Lower leg skin (tissue), 4 donors: Measurements from ENCODE around the gene TCEANC2. TPM values are rescaled to one million over a fixed set of nuclear protein-coding genes. Genes with fewer than 3 reads are reported as not detected.

Experiments
- DNase-seq, 2 donors: peaks; one replicate each; pipeline ENCODE4 v3.0.0-alpha.2; 2019; ENCODE audit warnings: low spot score in 2 of 2
- H3K4me3 ChIP-seq: fragments of 200-600 bp; sonication (generic); 2 replicates; pipeline ENCODE4 v1.5.1; 2017; ENCODE audit warnings: mild to moderate bottlenecking, low read depth; ENCODE audit not compliant: poor library complexity, severe bottlenecking
- CTCF ChIP-seq, 3 donors: fragments of 450-650 bp; IDR thresholded peaks; one replicate each; pipeline ENCODE4 v1.5.1; 2016; ENCODE audit warnings: antibody characterized with exemption in 3 of 3, mild to moderate bottlenecking in 3 of 3, moderate library complexity in 2 of 3
- POLR2A ChIP-seq, 2 donors: fragments of 450-650 bp; IDR thresholded peaks; one replicate each; pipeline ENCODE4 v1.6.1; 2016 to 2017; ENCODE audit warnings: antibody characterized with exemption in 2 of 2, mild to moderate bottlenecking in 1 of 2, moderate library complexity in 1 of 2
- WGBS, 2 donors: methylation state at CpG; one replicate each; pipeline ENCODE4 v1.1.5; 2018; 5-methylcytosine and 5-hydroxymethylcytosine counted together
- intact Hi-C: fragments of 100-400 bp; cut with DNase I; formaldehyde crosslinking; loops from one replicate; pipeline ENCODE4 v1.15.0; 2023; ENCODE audit warnings: low total_unique reads
- total RNA-seq, 4 donors: library from RNA; depleted of rRNA; stranded (reverse); fragments of >200 nt; gene quantifications; one replicate each; pipeline ENCODE4 v1.1.0, GENCODE V29; 2016

Gene TCEANC2
- total RNA-seq, 4 donors from 2014 or later, result 3.1 to 4.3 (median 3.8) TPM

- no peak for DNase-seq
- intact Hi-C loops, result no loop called here
- H3K4me3 ChIP-seq, result no peak overlapping the region
- WGBS, 2 donors, result 94% methylated on average over 16 to 17 of the region's 17 CpGs
- TF ChIP-seq POLR2A (IDR thresholded peaks at IDR 0.05) (no peak), CTCF (IDR thresholded peaks at IDR 0.05) (no peak)
Observed at GRCh38 chr1:54136269-54136896, 83.0 kb downstream of the TCEANC2 start.

GRCh38 chr1:54136963-54137533 lies 83.6 kb downstream of the TCEANC2 start:
- WGBS, 2 donors, result 72 to 74% methylated on average over 7 of the region's 7 CpGs
- DNase-seq, result no peak
- intact Hi-C loops, result no loop called here

GRCh38 chr1:54137534-54138061 lies 84.2 kb downstream of the TCEANC2 start:
- no peak for DNase-seq
- intact Hi-C loops, result no loop called here
- WGBS, 2 donors, result 39 to 50% methylated on average over 9 to 10 of the region's 10 CpGs
- no peak for TF ChIP-seq CTCF (IDR thresholded peaks at IDR 0.05)
- TF ChIP-seq POLR2A (IDR thresholded peaks at IDR 0.05), result no peak
- H3K4me3 ChIP-seq, result no peak overlapping the region

More at GRCh38 chr1:54136963-54137533, 83.6 kb downstream of the TCEANC2 start:
- no peak for TF ChIP-seq CTCF (IDR thresholded peaks at IDR 0.05)
- TF ChIP-seq POLR2A (IDR thresholded peaks at IDR 0.05), result no peak
- H3K4me3 ChIP-seq, result no peak overlapping the region

GRCh38 chr1:54138994-54139393 lies 85.6 kb downstream of the TCEANC2 start:
- 100% methylated on average over 1 of the region's 1 CpG for WGBS, 2 donors
- H3K4me3 ChIP-seq, result no peak overlapping the region
- no peak for DNase-seq
- TF ChIP-seq POLR2A (IDR thresholded peaks at IDR 0.05), result no peak
- intact Hi-C loops, result no loop called here

GRCh38 chr1:54139711-54140110 lies 86.3 kb downstream of the TCEANC2 start:
- no peak overlapping the region for H3K4me3 ChIP-seq
- 95 to 96% methylated on average over 12 of the region's 12 CpGs for WGBS, 2 donors
- TF ChIP-seq CTCF (IDR thresholded peaks at IDR 0.05) (no peak), POLR2A (IDR thresholded peaks at IDR 0.05) (no peak)
- DNase-seq, result no peak
- intact Hi-C loops, result no loop called here

- 74% methylated on average over 9 of the region's 9 CpGs for WGBS, 2 donors
- no peak overlapping the region for H3K4me3 ChIP-seq
- TF ChIP-seq POLR2A (IDR thresholded peaks at IDR 0.05) (no peak), CTCF (IDR thresholded peaks at IDR 0.05) (no peak)
- intact Hi-C loops, result no loop called here
- DNase-seq, result no peak
Observed at GRCh38 chr1:54142146-54142900, 88.9 kb downstream of the TCEANC2 start.
